ENCODE measurements around the gene ARHGAP15. TPM values are rescaled to one million over a fixed set of nuclear protein-coding genes. Genes with fewer than 3 reads are reported as not detected.

ARHGAP15 gene
- total and polyA plus RNA-seq, 12 donors: 4.7 to 33.8 (median 10.4) TPM

GRCh38 chr2:143192106-143192505 is 62.9 kb downstream of the ARHGAP15 start:
- DNase-seq: no peak
- Histone ChIP-seq H3K36me3 (replicated peaks in 1 of 2) (no peaks in the 10 kb centered on the region), H3K9me3 (replicated peaks in 1 of 3) (no peaks in the 10 kb centered on the region), H3K4me1 (replicated peaks in 1 of 2) (no peaks in the 10 kb centered on the region), H3K27ac (no peak overlapping the region), H3K27me3 (no peaks in the 10 kb centered on the region), H3K4me3 (no peak overlapping the region)
- no peak for TF ChIP-seq CTCF (IDR thresholded peaks at IDR 0.05)
- TF ChIP-seq POLR2A (IDR thresholded peaks at IDR 0.05): no peak
- WGBS, 4 donors: 90 to 100% (median 94%) methylated on average over 1 of the region's 1 CpG
- intact Hi-C loops (cut with DNase I): no loop called here

- intact Hi-C loops (cut with DNase I): no loop called here
- Histone ChIP-seq H3K4me3 (no peak overlapping the region), H3K9me3 (replicated peaks in 1 of 3) (no peaks in the 10 kb centered on the region), H3K27me3 (no peaks in the 10 kb centered on the region), H3K27ac (no peak overlapping the region), H3K36me3 (replicated peaks in 1 of 2) (no peaks in the 10 kb centered on the region), H3K4me1 (replicated peaks in 1 of 2) (no peaks in the 10 kb centered on the region)
- TF ChIP-seq CTCF (IDR thresholded peaks at IDR 0.05) (no peak), POLR2A (IDR thresholded peaks at IDR 0.05) (no peak)
- no peak for DNase-seq
- WGBS, 4 donors: 71 to 96% (median 79%) methylated on average over 1 of the region's 1 CpG
Observed at GRCh38 chr2:143192716-143193115, 63.5 kb downstream of the ARHGAP15 start.

- WGBS, 4 donors: 85 to 92% (median 91%) methylated on average over 5 of the region's 5 CpGs
- intact Hi-C loops (cut with DNase I): no loop called here
- no peaks in the 10 kb centered on the region for H3K9me3 ChIP-seq (replicated peaks in 1 of 3)
- no peaks in the 10 kb centered on the region for H3K36me3 ChIP-seq (replicated peaks in 1 of 2)
- no peak overlapping the region for H3K4me3 ChIP-seq
- no peaks in the 10 kb centered on the region for H3K27me3 ChIP-seq
- H3K4me1 ChIP-seq (replicated peaks in 1 of 2): no peaks in the 10 kb centered on the region
- no peak for DNase-seq
- H3K27ac ChIP-seq: no peak overlapping the region
- TF ChIP-seq CTCF (IDR thresholded peaks at IDR 0.05) (no peak), POLR2A (IDR thresholded peaks at IDR 0.05) (no peak)
Observed at GRCh38 chr2:143193121-143193520, 63.9 kb downstream of the ARHGAP15 start.

- Histone ChIP-seq H3K9me3 (replicated peaks in 1 of 3) (no peaks in the 10 kb centered on the region), H3K27ac (no peak overlapping the region), H3K36me3 (replicated peaks in 1 of 2) (no peaks in the 10 kb centered on the region), H3K27me3 (no peaks in the 10 kb centered on the region), H3K4me1 (replicated peaks in 1 of 2) (no peaks in the 10 kb centered on the region), H3K4me3 (no peak overlapping the region)
- 34 to 58% (median 47%) methylated on average over 4 of the region's 4 CpGs for whole genome bisulfite sequencing, 4 donors
- TF ChIP-seq POLR2A (IDR thresholded peaks at IDR 0.05) (no peak), CTCF (IDR thresholded peaks at IDR 0.05) (no peak)
- DNase-seq: no peak
- intact Hi-C loops (cut with DNase I): no loop called here
Observed at GRCh38 chr2:143195511-143195910, 66.3 kb downstream of the ARHGAP15 start.

All from adrenal gland (tissue), 12 donors.